ENCODE results near the gene MICU1. TPM values are rescaled to one million over a fixed set of nuclear protein-coding genes. Genes with fewer than 3 reads are reported as not detected.

The MICU1 gene
- polyA plus RNA-seq, 2 of the 4 experiments (the other 2 are of a cell fraction): 54.5 to 58.6 TPM

- H3K9me3 ChIP-seq: no peaks in the 10 kb centered on the region
- no peak overlapping the region for H3K4me3 ChIP-seq
- H3K4me2 ChIP-seq: no peak overlapping the region; the same call in 2 of the 3 replicates
- ATAC-seq: no peak
- no peak for TF ChIP-seq EP300 (IDR thresholded peaks at IDR 0.05)
- POLR2A ChIA-PET: interaction anchor here (0.6 to 5.9 kb wide), 4 partner anchors 26 to 673 kb away, joined by 3 to 197 read pairs (median 5); partner anchors contain the start of gene DDIT4
- CTCF ChIA-PET: interaction anchor here (1.1 to 8.5 kb wide), 6 partner anchors 14 to 368 kb away, joined by 3 to 94 read pairs (median 7); partner anchors contain the start of gene DDIT4
- no peak for FAIRE-seq
- DNase-seq (ENCODE audit: low read depth in 1 of 2, low spot score in 1 of 2): no peak
- H3K4me1 ChIP-seq: peaks cover 77% of the 10 kb centered on the region
- 92% methylated on average over 10 of the region's 10 CpGs for WGBS (ENCODE audit: missing lambda C conversion rate)
- peak overlapping the region; percentile 98 to 99 for H3K27ac ChIP-seq
Measured at GRCh38 chr10:72323108-72323749, 302.6 kb downstream of the MICU1 start.

- DNase-seq (ENCODE audit: low read depth in 1 of 2, low spot score in 1 of 2) (peak in 1 of 2 experiments; percentile 60), ATAC-seq (no peak), FAIRE-seq (no peak)
- Histone ChIP-seq H3K4me3 (no peak overlapping the region), H3K9me3 (no peaks in the 10 kb centered on the region), H3K4me1 (peaks cover 77% of the 10 kb centered on the region), H3K4me2 (peak overlapping the region; percentile 82), H3K27ac (peak overlapping the region; percentile 98 to 99)
- WGBS (ENCODE audit: missing lambda C conversion rate): 84% methylated on average over 6 of the region's 16 CpGs
- POLR2A ChIA-PET: interaction anchor here (0.6 to 5.9 kb wide), 8 partner anchors 9 to 673 kb away, joined by 3 to 197 read pairs (median 12); partner anchors contain the start of gene DDIT4
- CTCF ChIA-PET: interaction anchor here (1.1 to 8.5 kb wide), 8 partner anchors 14 to 367 kb away, joined by 3 to 94 read pairs (median 6); partner anchors contain the start of gene DDIT4
- TF ChIP-seq FOSB (CRISPR knock-in tag; IDR thresholded peaks at IDR 0.05): no peak
Measured at GRCh38 chr10:72322280-72323058, 303.4 kb downstream of the MICU1 start.

- Histone ChIP-seq H3K27ac (peak overlapping the region; percentile 98 to 99), H3K4me3 (no peak overlapping the region), H3K4me1 (peaks cover 79% of the 10 kb centered on the region), H3K9me3 (no peaks in the 10 kb centered on the region), H3K4me2 (peak overlapping the region; percentile 82)
- DNase-seq (ENCODE audit: low read depth in 1 of 2, low spot score in 1 of 2) (no peak), FAIRE-seq (no peak), ATAC-seq (no peak)
- 83% methylated on average over 3 of the region's 3 CpGs for WGBS (ENCODE audit: missing lambda C conversion rate)
- peak; percentile 24; the same call in 1 of the 2 replicates for TF ChIP-seq MAX (IDR thresholded peaks at IDR 0.05)
- no peak for TF ChIP-seq FOSL2 (IDR thresholded peaks at IDR 0.05)
- TF ChIP-seq FOSL2 (CRISPR knock-in tag; IDR thresholded peaks at IDR 0.05): peak; percentile 57
- TF ChIP-seq FOSB (CRISPR knock-in tag; IDR thresholded peaks at IDR 0.05): no peak
- ChIA-PET POLR2A (interaction anchor here (1.0 to 5.9 kb wide), 8 partner anchors 10 to 106 kb away, joined by 4 to 197 read pairs (median 24); partner anchors contain the start of genes ANAPC16, ASCC1 and DDIT4), CTCF (interaction anchor here (1.0 to 8.5 kb wide), 11 partner anchors 13 to 366 kb away, joined by 3 to 94 read pairs (median 7); partner anchors contain the start of gene DDIT4)
Measured at GRCh38 chr10:72322030-72322279, 303.9 kb downstream of the MICU1 start.

GRCh38 chr10:72321248-72322029 is 304.4 kb downstream of the MICU1 start:
- DNase-seq (ENCODE audit: low read depth in 1 of 2, low spot score in 1 of 2) (no peak), FAIRE-seq (no peak), ATAC-seq (no peak)
- peak overlapping the region; percentile 98 to 99 for H3K27ac ChIP-seq
- peak overlapping the region; percentile 82 for H3K4me2 ChIP-seq
- H3K4me3 ChIP-seq: peak overlapping the region; percentile 7; the same call in 1 of the 3 replicates
- CTCF ChIA-PET: interaction anchor here (1.0 to 8.5 kb wide), 16 partner anchors 13 to 366 kb away, joined by 3 to 94 read pairs (median 6); partner anchors contain the start of genes ANAPC16, ASCC1 and DDIT4
- TF ChIP-seq CTCF (IDR thresholded peaks at IDR 0.05) (no peak), FOXS1 (CRISPR knock-in tag; IDR thresholded peaks at IDR 0.05) (no peak), HMGXB4 (CRISPR knock-in tag; IDR thresholded peaks at IDR 0.05; ENCODE audit: borderline replicate concordance) (no peak), POLR2A (IDR thresholded peaks at IDR 0.05; ENCODE audit: low read length) (0 out of 2 replicates have a peak, but pooled peaks have one; percentile 13), ZSCAN20 (CRISPR knock-in tag; IDR thresholded peaks at IDR 0.05) (peak; percentile 70; the same call in 1 of the 2 replicates), HEYL (CRISPR knock-in tag; IDR thresholded peaks at IDR 0.05) (0 out of 2 replicates have a peak, but pooled peaks have one; percentile 21), HOXB13 (CRISPR knock-in tag; IDR thresholded peaks at IDR 0.05; ENCODE audit: low read depth) (peak; percentile 48; the same call in 1 of the 2 replicates)
- H3K4me1 ChIP-seq: peaks cover 84% of the 10 kb centered on the region
- POLR2A ChIA-PET: interaction anchor here (0.6 to 5.9 kb wide), 18 partner anchors 8 to 195 kb away, joined by 3 to 197 read pairs (median 8); partner anchors contain the start of genes ANAPC16, ASCC1 and DDIT4
- 68% methylated on average over 11 of the region's 13 CpGs for WGBS (ENCODE audit: missing lambda C conversion rate)
- H3K9me3 ChIP-seq: no peaks in the 10 kb centered on the region

Measured in A549 (cell line).